Ovary (tissue), 9 donors: ENCODE measurements around the gene RXFP4. TPM values are rescaled to one million over a fixed set of nuclear protein-coding genes. Genes with fewer than 3 reads are reported as not detected.

Source experiments
- DNase-seq, 5 donors: peaks; one replicate each; pipeline ENCODE4 v3.0.0-alpha.2; 2019 to 2020
- H3K27ac ChIP-seq, 2 donors: fragments of 200-600 bp; one replicate each; pipeline versions ENCODE4 v1.5.1 to v1.8.0; 2019 to 2022
- H3K27me3 ChIP-seq: fragments of 200-600 bp; one replicate; pipeline ENCODE4 v1.8.0; 2022
- H3K36me3 ChIP-seq: fragments of 200-600 bp; sonication (generic); one replicate; pipeline ENCODE4 v1.5.1; 2019
- H3K4me1 ChIP-seq: one replicate; pipeline ENCODE4 v1.8.1; 2013; ENCODE audit warnings: mild to moderate bottlenecking, moderate library complexity; ENCODE audit not compliant: insufficient read depth
- H3K4me3 ChIP-seq: fragments of 200-600 bp; sonication (generic); one replicate; pipeline ENCODE4 v1.5.1; 2017
- H3K9me3 ChIP-seq, 2 donors: fragments of 200-600 bp in 1 of 2; sonication (generic) in 1 of 2; one replicate each; pipeline versions ENCODE4 v1.5.1 to v1.8.1; 2013 to 2019; ENCODE audit warnings: mild to moderate bottlenecking in 1 of 2, moderate library complexity in 1 of 2
- EP300 ChIP-seq: sonication (generic); formaldehyde crosslinking; IDR thresholded peaks from one replicate; pipeline ENCODE4 v1.6.1; 2017; ENCODE audit warnings: antibody characterized with exemption
- POLR2A ChIP-seq: fragments of 450-650 bp; IDR thresholded peaks from one replicate; pipeline ENCODE4 v1.6.1; 2017; ENCODE audit warnings: antibody characterized with exemption, mild to moderate bottlenecking, moderate library complexity
- WGBS, 3 donors: extraction: QIAGEN DNeasy Blood & Tissue Kit in 1 of 3; methylation state at CpG; one replicate each; pipeline versions ENCODE4 v1.1.5 to v1.1.7; 2013 to 2017; 5-methylcytosine and 5-hydroxymethylcytosine counted together
- intact Hi-C, 4 donors: fragments of 100-400 bp; cut with DNase I; formaldehyde crosslinking; loops; one replicate each; pipeline versions ENCODE4 v1.11.0 to v1.15.1; 2022 to 2023
- polyA plus RNA-seq, 2 donors: library from polyadenylated mRNA; stranded (reverse); fragments of 200-250 nt in 1 of 2; fragments of 350-450 nt in 1 of 2; fragmentation: Illumina TruSeq in 1 of 2; extraction: RNeasy Lipid Tissue Mini Kit (QIAGEN cat#74804) in 1 of 2; gene quantifications; one replicate each; pipeline ENCODE4 v1.2.3, GENCODE V29; 2013 to 2014
- total RNA-seq, 7 donors: library from RNA; depleted of rRNA in 2 of 7; stranded (reverse); fragments of >200 nt in 2 of 7; fragmentation: NEBNext Ultra II Directional in 3 of 7; extraction: Animal tissue kit (Norgen Biotek cat#: 25700) in 3 of 7; gene quantifications; one replicate each; pipeline versions ENCODE4 v1.1.0 to v1.2.4, GENCODE V29; 2016 to 2023
- TF ChIP-seq, protein P1 (sequence below), 3 donors: fragments of 450-650 bp in 2 of 3; fragments of 200-600 bp in 1 of 3; IDR thresholded peaks; one replicate each; pipeline versions ENCODE4 v1.5.1 to v1.8.0; 2016 to 2022; ENCODE audit warnings: antibody characterized with exemption in 3 of 3, mild to moderate bottlenecking in 1 of 3
- donor health status: DM: no; HTN: no; CAD: no; lungs with moderate emphysema.
- donor health status: DM: no; HTN: no; CAD: no.
- donor health status: Bipolar disorder and iron deficiency.
- donor health status: DM: yes; HTN: yes; CAD: no.
- donor health status: DM: no; HTN: no; CAD: no.
- donor health status: DM: yes; HTN: yes; CAD: no.

The RXFP4 gene
- total and polyA plus RNA-seq, 9 donors: not detected

GRCh38 chr1:155975375-155976061, 34.1 kb downstream of the RXFP4 start:
- TF ChIP-seq POLR2A: no peak
- TF ChIP-seq, protein P1, sequence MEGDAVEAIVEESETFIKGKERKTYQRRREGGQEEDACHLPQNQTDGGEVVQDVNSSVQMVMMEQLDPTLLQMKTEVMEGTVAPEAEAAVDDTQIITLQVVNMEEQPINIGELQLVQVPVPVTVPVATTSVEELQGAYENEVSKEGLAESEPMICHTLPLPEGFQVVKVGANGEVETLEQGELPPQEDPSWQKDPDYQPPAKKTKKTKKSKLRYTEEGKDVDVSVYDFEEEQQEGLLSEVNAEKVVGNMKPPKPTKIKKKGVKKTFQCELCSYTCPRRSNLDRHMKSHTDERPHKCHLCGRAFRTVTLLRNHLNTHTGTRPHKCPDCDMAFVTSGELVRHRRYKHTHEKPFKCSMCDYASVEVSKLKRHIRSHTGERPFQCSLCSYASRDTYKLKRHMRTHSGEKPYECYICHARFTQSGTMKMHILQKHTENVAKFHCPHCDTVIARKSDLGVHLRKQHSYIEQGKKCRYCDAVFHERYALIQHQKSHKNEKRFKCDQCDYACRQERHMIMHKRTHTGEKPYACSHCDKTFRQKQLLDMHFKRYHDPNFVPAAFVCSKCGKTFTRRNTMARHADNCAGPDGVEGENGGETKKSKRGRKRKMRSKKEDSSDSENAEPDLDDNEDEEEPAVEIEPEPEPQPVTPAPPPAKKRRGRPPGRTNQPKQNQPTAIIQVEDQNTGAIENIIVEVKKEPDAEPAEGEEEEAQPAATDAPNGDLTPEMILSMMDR (IDR thresholded peaks at IDR 0.05): no peak
- TF ChIP-seq EP300: no peak
- Histone ChIP-seq H3K4me3 (peak overlapping the region; percentile 78), H3K27ac (peak overlapping the region in 1 of 2 donors; percentile 91), H3K4me1 (peaks cover 39% of the 10 kb centered on the region), H3K36me3 (no peaks in the 10 kb centered on the region), H3K27me3 (no peaks in the 10 kb centered on the region), H3K9me3 (no peaks in the 10 kb centered on the region)
- intact Hi-C loops: loop anchor here (5.0 kb wide), 2 partner anchors 33 to 113 kb away; partner anchors contain the start of gene RXFP4 (in 4 of the 4)
- no peak for DNase-seq
- 22 to 31% (median 30%) methylated on average over 4 of the region's 4 CpGs for WGBS, 3 donors

- WGBS, 3 donors: 1 to 5% (median 2%) methylated on average over 14 of the region's 14 CpGs
- peaks cover 35% of the 10 kb centered on the region for H3K4me1 ChIP-seq
- no peaks in the 10 kb centered on the region for H3K9me3 ChIP-seq
- intact Hi-C loops: loop anchor here (5.0 kb wide), 2 partner anchors 34 to 114 kb away; partner anchors contain the start of gene RXFP4 (in 4 of the 4)
- peak overlapping the region; percentile 78 for H3K4me3 ChIP-seq
- H3K27ac ChIP-seq: peak overlapping the region; percentile 75 to 91
- H3K36me3 ChIP-seq: no peaks in the 10 kb centered on the region
- no peaks in the 10 kb centered on the region for H3K27me3 ChIP-seq
- peak; percentile 86 to 91 (median 88) for DNase-seq
- TF ChIP-seq EP300 (no peak), POLR2A (no peak)
- TF ChIP-seq, protein P1 (IDR thresholded peaks at IDR 0.05): no peak
These were observed 34.8 kb downstream of the RXFP4 start for GRCh38 chr1:155976062-155976912.

DNA sequence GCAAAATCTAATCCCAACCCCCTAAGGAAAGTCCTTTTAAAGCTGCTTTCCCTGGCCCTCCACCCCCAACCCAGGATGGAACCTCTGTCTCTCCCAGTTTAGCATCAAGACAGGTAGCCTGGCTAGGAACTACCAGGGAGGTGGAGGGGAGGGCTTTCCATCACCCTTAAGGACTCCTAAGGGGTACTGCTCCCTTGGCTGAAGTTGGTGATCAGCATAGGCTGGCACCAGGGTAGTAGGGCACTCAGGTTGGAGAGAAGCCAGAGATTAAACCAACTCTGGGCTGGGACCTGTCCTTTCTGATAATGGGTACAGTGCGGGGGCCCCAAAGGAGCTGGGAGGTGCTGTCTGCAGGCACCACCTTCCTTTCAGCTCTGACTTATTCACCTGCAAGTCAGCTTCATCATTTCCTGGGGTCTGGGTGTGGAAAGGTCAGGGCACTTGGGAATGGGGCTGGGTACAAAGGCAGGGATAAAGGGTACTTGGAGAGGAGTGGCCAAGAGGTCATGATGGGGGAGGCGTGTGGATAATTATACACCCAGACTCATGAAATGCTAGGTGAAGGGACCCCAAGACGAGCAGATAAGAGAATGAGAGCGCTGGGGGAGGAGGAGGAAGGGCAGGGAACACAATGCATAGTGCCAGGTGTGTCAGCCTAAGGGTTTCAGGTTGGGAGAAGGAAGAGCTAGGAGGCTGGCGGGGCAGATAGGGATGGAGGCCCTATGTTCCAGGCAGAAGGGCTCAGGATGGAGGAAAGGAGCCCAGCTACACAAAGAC, 35.7 kb downstream of the RXFP4 start:
- TF ChIP-seq POLR2A (no peak), EP300 (no peak)
- TF ChIP-seq, protein P1 (IDR thresholded peaks at IDR 0.05): no peak
- Histone ChIP-seq H3K36me3 (no peaks in the 10 kb centered on the region), H3K4me1 (peaks cover 33% of the 10 kb centered on the region), H3K9me3 (no peaks in the 10 kb centered on the region), H3K27ac (peak overlapping the region; percentile 75 to 91), H3K4me3 (peak overlapping the region; percentile 78), H3K27me3 (no peaks in the 10 kb centered on the region)
- 13 to 19% (median 18%) methylated on average over 5 of the region's 5 CpGs for WGBS, 3 donors
- intact Hi-C loops: loop anchor here (5.0 kb wide), 2 partner anchors 35 to 115 kb away; partner anchors contain the start of gene RXFP4 (in 4 of the 4)
- no peak for DNase-seq
